HepG2 (cell line): ENCODE results near the gene CNTN4. TPM values are rescaled to one million over a fixed set of nuclear protein-coding genes. Genes with fewer than 3 reads are reported as not detected.
A peak's percentile ranks its signal among the peaks of the same experiment; 100 is the strongest.

Experiments
- ATAC-seq: fragments of 200-7000 bp; cut with Tn5 transposase; 3 replicates; pipeline ENCODE4 v1.9.1; 2020; ENCODE audit warnings: mild to moderate bottlenecking, moderate library complexity
- BruUV-seq: library from RNA; stranded (reverse); fragments of 400-500 nt; replicated peaks from 2 replicates; lab custom pipeline; 2021; lab: Mats Ljungman, UMichigan
- CTCF ChIA-PET: fragments of 300-600 bp; formaldehyde crosslinking; extraction: SDS; loops from one replicate; lab custom pipeline; 2021; ENCODE audit warnings: low total read pairs, inconsistent platforms, low intra/inter-chr PET ratio; lab: Yijun Ruan, JAX
- POLR2A ChIA-PET: fragments of 350-600 bp; sonication (Branson Sonifier 250); formaldehyde crosslinking; loops from one replicate; lab custom pipeline; 2020; ENCODE audit warnings: antibody characterized with exemption, inconsistent platforms; lab: Yijun Ruan, JAX
- DNase-seq: peaks from one replicate; pipeline ENCODE4 v3.0.0-alpha.2; 2015; ENCODE audit warnings: low spot score
- FAIRE-seq: peaks from 3 replicates; lab custom pipeline; 2011; peaks lifted over from hg19 to GRCh38; lab: Jason Lieb, UNC
- H2AFZ ChIP-seq: one replicate; pipeline ENCODE4 v1.6.1; 2011; ENCODE audit warnings: low read length, inconsistent platforms
- H3K27ac ChIP-seq: fragments of 300-600 bp; 3 replicates; pipeline ENCODE4 v1.8.0; 2011; ENCODE audit warnings: mixed run types, mild to moderate bottlenecking, mixed read lengths, low read length, inconsistent platforms; ENCODE audit not compliant: insufficient read depth; ENCODE audit errors: extremely low read length
- H3K27me3 ChIP-seq, 2 experiments: fragments of 200-600 bp in 1 of 2; 2 replicates in 1 of 2; 3 replicates in 1 of 2; pipeline versions ENCODE4 v1.6.0 to v1.8.0; 2011; ENCODE audit warnings: low read length in 2 of 2, mild to moderate bottlenecking in 2 of 2, moderate library complexity in 2 of 2, inconsistent platforms in 1 of 2; ENCODE audit not compliant: insufficient read depth in 2 of 2, control insufficient read depth in 1 of 2
- H3K36me3 ChIP-seq, 2 experiments: fragments of 200-600 bp in 1 of 2; replicated peaks in 1 of 2; 2 replicates in 1 of 2; 3 replicates in 1 of 2; pipeline versions ENCODE4 v1.5.1 to v1.8.0; 2011; ENCODE audit warnings: low read length in 2 of 2, inconsistent platforms in 1 of 2; ENCODE audit not compliant: insufficient read depth in 2 of 2, control insufficient read depth in 1 of 2
- H3K4me1 ChIP-seq: 2 replicates; pipeline ENCODE4 v1.5.1; 2012; ENCODE audit warnings: low read length, inconsistent platforms; ENCODE audit not compliant: insufficient read depth
- H3K4me2 ChIP-seq: 2 replicates; pipeline ENCODE4 v1.6.0; 2011; ENCODE audit warnings: low read depth, low read length, inconsistent platforms
- H3K4me3 ChIP-seq, 3 experiments: fragments of 200-600 bp in 1 of 3; sonication (generic), shearing (Covaris generic) in 1 of 3; replicated peaks in 1 of 3; 2 replicates each; pipeline ENCODE4 v1.5.1; 2011 to 2016; ENCODE audit warnings: low read length in 3 of 3, inconsistent platforms in 2 of 3, low read depth in 2 of 3, mild to moderate bottlenecking in 2 of 3, control low read depth in 1 of 3, mixed read lengths in 1 of 3; ENCODE audit not compliant: insufficient read depth in 1 of 3
- H3K79me2 ChIP-seq: one replicate; pipeline ENCODE4 v1.6.1; 2011; ENCODE audit warnings: low read length, inconsistent platforms; ENCODE audit not compliant: insufficient read depth
- H3K9ac ChIP-seq: 2 replicates; pipeline ENCODE4 v1.6.0; 2011; ENCODE audit warnings: mild to moderate bottlenecking, low read depth, low read length, inconsistent platforms; ENCODE audit not compliant: insufficient read depth
- H3K9me3 ChIP-seq: 2 replicates; pipeline ENCODE4 v1.5.1; 2012; ENCODE audit warnings: mild to moderate bottlenecking, low read length
- H4K20me1 ChIP-seq: 2 replicates; pipeline ENCODE4 v1.6.0; 2011; ENCODE audit warnings: inconsistent platforms, mild to moderate bottlenecking, low read length, moderate library complexity; ENCODE audit not compliant: insufficient read depth
- ARID3A ChIP-seq: IDR thresholded peaks from 2 replicates; pipeline ENCODE4 v1.6.1; 2012; ENCODE audit warnings: low read depth, low read length, improper control_type of control experiment
- DPF2 ChIP-seq: sonication (generic); formaldehyde crosslinking; IDR thresholded peaks from 2 replicates; pipeline ENCODE4 v1.4.0; 2020; ENCODE audit warnings: mild to moderate bottlenecking, low read depth, missing genetic modification reagents, borderline replicate concordance
- ETV6 ChIP-seq: sonication (generic); formaldehyde crosslinking; conservative IDR thresholded peaks from 2 replicates; pipeline ENCODE4 v1.4.0; 2020; ENCODE audit warnings: missing genetic modification reagents
- MTA1 ChIP-seq: sonication (generic); formaldehyde crosslinking; IDR thresholded peaks from 2 replicates; pipeline ENCODE4 v1.4.0; 2020; ENCODE audit warnings: missing genetic modification reagents, mild to moderate bottlenecking, borderline replicate concordance
- SRY ChIP-seq: sonication (generic); formaldehyde crosslinking; IDR thresholded peaks from 2 replicates; pipeline ENCODE4 v1.8.0; 2022; ENCODE audit warnings: mild to moderate bottlenecking, missing genetic modification reagents
- STAG1 ChIP-seq: sonication (generic); formaldehyde crosslinking; IDR thresholded peaks from 2 replicates; pipeline ENCODE4 v1.4.0; 2020; ENCODE audit warnings: missing genetic modification reagents
- TEF ChIP-seq: sonication (generic); formaldehyde crosslinking; IDR thresholded peaks from 2 replicates; pipeline ENCODE4 v1.5.0; 2020; ENCODE audit warnings: missing genetic modification reagents
- ZNF282 ChIP-seq: fragments of 450-650 bp; IDR thresholded peaks from 2 replicates; pipeline ENCODE4 v1.6.1; 2018; ENCODE audit not compliant: partially characterized antibody
- ZNF382 ChIP-seq: sonication (generic); formaldehyde crosslinking; IDR thresholded peaks from 2 replicates; pipeline ENCODE4 v1.5.0; 2020; ENCODE audit warnings: missing genetic modification reagents, mild to moderate bottlenecking, borderline replicate concordance
- ZNF441 ChIP-seq: sonication (generic); formaldehyde crosslinking; IDR thresholded peaks from 2 replicates; pipeline ENCODE4 v1.7.0; 2021; ENCODE audit warnings: missing genetic modification reagents, borderline replicate concordance
- ZNF558 ChIP-seq: sonication (generic); formaldehyde crosslinking; IDR thresholded peaks from 2 replicates; pipeline ENCODE4 v1.9.0; 2022; ENCODE audit warnings: mild to moderate bottlenecking, missing genetic modification reagents, borderline replicate concordance
- ZNF580 ChIP-seq: IDR thresholded peaks from 2 replicates; pipeline ENCODE4 v1.6.1; 2016; ENCODE audit warnings: low read depth, borderline replicate concordance
- ZNF660 ChIP-seq: sonication (generic); formaldehyde crosslinking; IDR thresholded peaks from 2 replicates; pipeline ENCODE4 v1.5.1; 2020; ENCODE audit warnings: mild to moderate bottlenecking, low read depth, missing genetic modification reagents, borderline replicate concordance
- ZSCAN9 ChIP-seq: IDR thresholded peaks from 2 replicates; pipeline ENCODE4 v1.6.1; 2016; ENCODE audit warnings: borderline replicate concordance
- WGBS: methylation state at CpG from one replicate; pipeline ENCODE4 v1.1.6; 2017; ENCODE audit warnings: low lambda C conversion rate; 5-methylcytosine and 5-hydroxymethylcytosine counted together
- in situ Hi-C: cut with HindIII; loops from 2 replicates; pipeline ENCODE4 v1.10.0; 2017; ENCODE audit warnings: low pct_unique_long_range_greater_than_20kb; ENCODE audit not compliant: extremely low pct_ligation_motif_present
- intact Hi-C: fragments of 100-400 bp; cut with micrococcal nuclease; formaldehyde crosslinking; loops from one replicate; pipeline ENCODE4 v1.10.0; 2022; ENCODE audit not compliant: unreplicated experiment
- polyA plus RNA-seq, 8 experiments: library from polyadenylated mRNA; depleted of rRNA in 3 of 8; stranded (reverse) in 7 of 8; unstranded in 1 of 8; fragments of >200 nt; fragmentation: Illumina TruSeq in 4 of 8; extraction: Trizol in 4 of 8; gene quantifications; 2 replicates each; pipeline versions ENCODE4 v1.2.1 to v1.2.3, GENCODE V29; 2011 to 2016; ENCODE audit warnings: low read depth in 4 of 8, missing spikeins in 1 of 8, mixed read lengths in 1 of 8; ENCODE audit not compliant: insufficient read depth in 1 of 8
- total RNA-seq, 5 experiments: library from RNA; depleted of rRNA; stranded (reverse); fragments of >200 nt; fragmentation: Illumina TruSeq; extraction: Trizol; gene quantifications; 2 replicates each; pipeline ENCODE4 v1.2.3, GENCODE V29; 2016; ENCODE audit warnings: low read depth in 1 of 5
- TF ChIP-seq, protein P1 (sequence below): sonication (generic); formaldehyde crosslinking; IDR thresholded peaks from 2 replicates; pipeline ENCODE4 v1.5.0; 2020; ENCODE audit warnings: mild to moderate bottlenecking, missing genetic modification reagents, moderate library complexity
- TF ChIP-seq, protein P2 (sequence below): sonication (generic); formaldehyde crosslinking; IDR thresholded peaks from 2 replicates; pipeline ENCODE4 v1.5.0; 2020; ENCODE audit warnings: mild to moderate bottlenecking, low read depth, missing genetic modification reagents, borderline replicate concordance
- TF ChIP-seq, protein P3 (sequence below): sonication (generic); formaldehyde crosslinking; IDR thresholded peaks from 2 replicates; pipeline ENCODE4 v1.5.0; 2020; ENCODE audit warnings: mild to moderate bottlenecking, missing genetic modification reagents

CNTN4 gene
- total and polyA plus RNA-seq, 2 of the 13 experiments (the other 11 are each of a cell fraction or from before 2014, with no cell fraction given): 0.01 to 0.13 TPM

DNA sequence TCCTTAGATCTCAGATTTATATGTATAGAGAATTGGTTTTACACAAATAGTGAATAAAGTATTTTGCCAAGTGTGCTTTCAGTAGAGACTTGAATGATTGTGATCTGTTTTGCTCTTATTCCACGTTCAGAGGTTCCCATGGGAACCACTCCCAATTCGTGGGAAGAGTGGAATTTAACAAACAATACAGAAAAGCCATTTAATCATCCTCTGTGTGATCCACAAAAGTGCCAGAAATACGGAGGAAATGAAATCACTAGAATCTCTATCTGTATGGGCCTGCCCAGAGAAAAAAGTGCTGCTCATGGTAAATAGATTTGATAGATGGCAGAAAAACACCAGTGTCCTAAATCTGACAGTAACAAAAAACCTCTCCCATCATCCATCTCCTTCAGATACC is 56.0 kb downstream of the CNTN4 start (continued):
- no peak for TF ChIP-seq DPF2 (CRISPR knock-in tag)
- TF ChIP-seq ETV6 (CRISPR knock-in tag): no peak
- no peak for TF ChIP-seq ZNF382 (CRISPR knock-in tag)

DNA sequence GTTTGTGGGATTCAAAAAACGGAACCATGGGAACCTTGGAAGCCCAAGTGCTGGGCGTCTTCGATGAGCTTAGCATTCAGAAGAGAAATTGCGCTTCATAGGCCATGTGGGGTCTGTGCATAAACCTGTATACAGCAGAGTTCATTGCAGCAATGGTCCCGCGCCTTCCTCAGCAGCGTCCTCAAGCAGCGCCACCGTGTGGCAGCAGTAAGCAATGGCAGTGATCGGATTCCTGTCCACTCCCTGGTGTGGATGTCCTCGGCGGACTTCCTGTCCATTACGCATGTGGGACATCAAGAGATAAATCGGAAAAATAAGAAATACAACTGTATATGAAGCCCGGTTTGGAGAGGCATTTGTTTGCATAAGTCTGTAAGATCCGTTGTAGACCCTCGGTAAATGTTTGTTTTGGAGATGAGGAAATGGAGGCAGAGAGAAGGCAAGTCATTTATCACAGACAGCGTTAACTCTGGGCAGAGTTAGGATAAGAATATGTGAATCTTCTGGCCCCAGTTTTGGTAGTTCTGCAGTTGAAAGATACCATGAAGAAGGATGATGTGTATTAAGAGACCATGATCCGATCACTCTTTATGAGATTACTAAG is 57.7 kb downstream of the CNTN4 start:
- ATAC-seq: peak; percentile 85
- BruUV-seq: no TSS peak
- Histone ChIP-seq H3K27me3 (no peaks in the 10 kb centered on the region), H3K9me3 (peaks cover 2% of the 10 kb centered on the region; the same call in 1 of the 2 replicates), H3K4me3 (no peak overlapping the region), H3K9ac (no peak overlapping the region), H3K4me2 (no peak overlapping the region), H2AFZ (no peak overlapping the region), H3K79me2 (no peaks in the 10 kb centered on the region), H3K4me1 (no peaks in the 10 kb centered on the region), H3K36me3 (no peaks in the 10 kb centered on the region), H3K27ac (no peak overlapping the region), H4K20me1 (no peaks in the 10 kb centered on the region)
- CTCF ChIA-PET: no interaction called here
- WGBS: 8% methylated on average over 13 of the region's 19 CpGs
- no peak for FAIRE-seq
- intact Hi-C loops: no loop called here
- DNase-seq: peak; percentile 8
- POLR2A ChIA-PET: no interaction called here
- in situ Hi-C loops: no loop called here
- TF ChIP-seq ZNF660 (CRISPR knock-in tag): no peak
- no peak for TF ChIP-seq ZSCAN9 (CRISPR knock-in tag)
- TF ChIP-seq ZNF580 (CRISPR knock-in tag): no peak
- peak; percentile 72; the same call in 1 of the 2 replicates for TF ChIP-seq ZNF441 (CRISPR knock-in tag)
- TF ChIP-seq, protein P1, sequence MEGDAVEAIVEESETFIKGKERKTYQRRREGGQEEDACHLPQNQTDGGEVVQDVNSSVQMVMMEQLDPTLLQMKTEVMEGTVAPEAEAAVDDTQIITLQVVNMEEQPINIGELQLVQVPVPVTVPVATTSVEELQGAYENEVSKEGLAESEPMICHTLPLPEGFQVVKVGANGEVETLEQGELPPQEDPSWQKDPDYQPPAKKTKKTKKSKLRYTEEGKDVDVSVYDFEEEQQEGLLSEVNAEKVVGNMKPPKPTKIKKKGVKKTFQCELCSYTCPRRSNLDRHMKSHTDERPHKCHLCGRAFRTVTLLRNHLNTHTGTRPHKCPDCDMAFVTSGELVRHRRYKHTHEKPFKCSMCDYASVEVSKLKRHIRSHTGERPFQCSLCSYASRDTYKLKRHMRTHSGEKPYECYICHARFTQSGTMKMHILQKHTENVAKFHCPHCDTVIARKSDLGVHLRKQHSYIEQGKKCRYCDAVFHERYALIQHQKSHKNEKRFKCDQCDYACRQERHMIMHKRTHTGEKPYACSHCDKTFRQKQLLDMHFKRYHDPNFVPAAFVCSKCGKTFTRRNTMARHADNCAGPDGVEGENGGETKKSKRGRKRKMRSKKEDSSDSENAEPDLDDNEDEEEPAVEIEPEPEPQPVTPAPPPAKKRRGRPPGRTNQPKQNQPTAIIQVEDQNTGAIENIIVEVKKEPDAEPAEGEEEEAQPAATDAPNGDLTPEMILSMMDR (CRISPR knock-in tag): peak; percentile 62
- TF ChIP-seq ZNF558 (CRISPR knock-in tag): no peak
- TF ChIP-seq STAG1 (CRISPR knock-in tag): peak; percentile 45
- TF ChIP-seq, protein P2, sequence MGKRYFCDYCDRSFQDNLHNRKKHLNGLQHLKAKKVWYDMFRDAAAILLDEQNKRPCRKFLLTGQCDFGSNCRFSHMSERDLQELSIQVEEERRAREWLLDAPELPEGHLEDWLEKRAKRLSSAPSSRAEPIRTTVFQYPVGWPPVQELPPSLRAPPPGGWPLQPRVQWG (CRISPR knock-in tag): no peak
- TF ChIP-seq MTA1: no peak
- no peak for TF ChIP-seq ARID3A
- TF ChIP-seq ZNF282: no peak
- TF ChIP-seq, protein P3, sequence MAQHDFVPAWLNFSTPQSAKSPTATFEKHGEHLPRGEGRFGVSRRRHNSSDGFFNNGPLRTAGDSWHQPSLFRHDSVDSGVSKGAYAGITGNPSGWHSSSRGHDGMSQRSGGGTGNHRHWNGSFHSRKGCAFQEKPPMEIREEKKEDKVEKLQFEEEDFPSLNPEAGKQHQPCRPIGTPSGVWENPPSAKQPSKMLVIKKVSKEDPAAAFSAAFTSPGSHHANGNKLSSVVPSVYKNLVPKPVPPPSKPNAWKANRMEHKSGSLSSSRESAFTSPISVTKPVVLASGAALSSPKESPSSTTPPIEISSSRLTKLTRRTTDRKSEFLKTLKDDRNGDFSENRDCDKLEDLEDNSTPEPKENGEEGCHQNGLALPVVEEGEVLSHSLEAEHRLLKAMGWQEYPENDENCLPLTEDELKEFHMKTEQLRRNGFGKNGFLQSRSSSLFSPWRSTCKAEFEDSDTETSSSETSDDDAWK: no peak
- TF ChIP-seq TEF: no peak
- TF ChIP-seq SRY (CRISPR knock-in tag): no peak
